Stimulated activated CD4-positive, alpha-beta T cell treated with anti-CD3 and anti-CD28 coated beads, Interleukin-2, amount 100 ng/mL, for 48 hours (primary cell): ENCODE results near the gene OR6C68.
"Not testable (repeated sequence)": the region's sequence is repeated elsewhere in the genome, so short reads cannot be mapped to it uniquely, and the experiment has no call there.

Source experiments
- DNase-seq, 2 donors: peaks; one replicate each; pipeline ENCODE4 v3.0.0-alpha.2; 2020

The OR6C68 gene

GRCh38 chr12:55492078-55492477 lies at the start of gene OR6C68:
TSS of gene OR6C68 (plus strand) at chr12:55492378. CDS start at chr12:55492378, 0 bp downstream.
- no peak for DNase-seq

- DNase-seq = no peak
These were observed 48.4 kb upstream of the OR6C68 start, which contains the start of gene OR6C2 for GRCh38 chr12:55443776-55444175. TSS of gene OR6C2 (plus strand) at chr12:55444076. CDS start at chr12:55452214, 8,138 bp downstream.

GRCh38 chr12:55445357-55445756 lies 46.8 kb upstream of the OR6C68 start:
- no peak for DNase-seq

DNA sequence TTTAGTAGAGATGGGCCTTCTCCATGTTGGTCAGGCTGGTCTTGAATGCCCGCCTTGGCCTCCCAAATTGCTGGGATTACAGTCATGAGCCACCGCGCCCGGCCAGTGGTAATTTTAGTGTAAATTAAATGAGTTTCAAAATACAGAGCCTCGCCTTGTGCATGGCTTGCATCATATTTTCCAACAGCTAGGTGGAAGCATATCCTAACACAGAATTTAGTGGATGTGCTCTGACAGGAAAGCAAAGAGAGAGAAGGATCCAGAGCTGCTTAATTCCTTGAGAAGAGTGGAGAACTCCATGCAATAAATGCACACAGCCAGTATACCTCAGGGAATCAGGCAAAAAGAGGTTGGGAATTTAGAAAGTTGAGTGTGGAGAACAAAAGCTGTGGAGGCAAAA lies 45.9 kb upstream of the OR6C68 start:
- DNase-seq = no peak

- DNase-seq = no peak
These were observed 43.4 kb upstream of the OR6C68 start for GRCh38 chr12:55448825-55449224.

DNA sequence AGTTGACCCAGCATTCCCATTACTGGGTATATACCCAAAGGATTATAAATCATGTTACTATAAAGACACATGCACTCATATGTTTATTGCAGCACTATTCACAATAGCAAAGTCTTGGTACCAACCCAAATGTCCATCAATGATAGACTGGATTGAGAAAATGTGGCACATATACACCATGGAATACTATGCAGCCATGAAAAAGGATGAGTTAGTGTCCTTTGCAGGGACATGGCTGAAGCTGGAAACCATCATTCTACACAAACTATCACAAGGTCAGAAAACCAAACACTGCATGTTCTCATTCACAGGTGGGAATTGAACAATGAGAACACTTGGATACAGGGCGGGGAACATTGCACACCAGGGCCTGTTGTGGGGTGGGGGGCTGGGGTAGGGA lies 27.3 kb upstream of the OR6C68 start:
- DNase-seq = not testable (repeated sequence)

DNA sequence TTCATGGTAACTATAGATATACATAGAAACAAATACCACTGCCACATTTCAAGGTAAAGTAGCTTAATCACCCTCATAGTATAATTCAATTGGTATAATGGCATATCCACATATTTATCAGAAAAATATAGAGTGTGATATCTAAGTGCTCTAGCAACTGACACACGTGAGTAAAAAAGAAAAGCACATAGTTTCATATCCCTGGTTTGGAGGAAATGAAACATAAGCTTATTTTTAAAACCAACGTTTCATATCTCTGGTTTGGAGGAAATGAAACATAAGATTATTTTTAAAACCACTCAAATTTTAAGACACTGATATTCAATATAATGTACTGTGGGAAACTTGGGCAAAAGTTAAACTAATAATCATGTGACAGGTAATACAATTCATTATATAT lies 24.3 kb upstream of the OR6C68 start:
- DNase-seq = no peak

- DNase-seq = no peak
These were observed 22.9 kb upstream of the OR6C68 start for GRCh38 chr12:55469291-55469690.

DNA sequence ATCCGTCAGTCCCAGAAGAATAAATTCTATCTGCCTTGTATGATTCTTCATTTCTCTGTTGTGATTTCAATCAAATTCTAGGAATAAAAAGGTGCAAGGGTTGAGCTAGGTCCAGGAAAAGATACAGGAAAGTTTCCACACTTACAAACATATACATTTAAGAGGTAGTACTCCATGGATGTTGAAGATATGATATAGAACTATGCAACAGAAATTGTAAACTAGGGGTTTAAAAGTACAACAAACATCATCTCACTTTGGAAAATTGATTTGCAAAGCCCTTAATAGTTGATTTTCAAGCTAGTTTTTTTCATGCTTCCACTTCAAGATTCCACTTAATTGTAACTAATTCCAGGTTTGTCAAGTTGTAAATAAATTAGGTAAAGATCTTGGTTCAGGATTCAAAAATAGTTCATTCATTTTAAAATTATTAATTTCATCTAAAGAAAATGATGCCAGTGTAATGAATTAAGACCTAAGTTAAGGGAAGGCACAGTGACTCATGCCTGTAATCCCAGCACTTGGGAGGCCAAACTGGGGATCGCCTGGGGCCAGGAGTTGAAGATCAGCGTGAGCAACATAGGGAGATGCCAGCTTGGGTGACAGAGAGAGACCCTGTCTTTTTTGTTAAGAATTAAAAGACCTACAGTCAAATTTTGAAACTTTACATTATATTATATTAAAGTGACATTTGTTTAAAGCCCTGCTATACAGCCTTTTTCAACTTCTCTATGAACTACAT lies 21.9 kb upstream of the OR6C68 start, which contains the start of gene OR6C70:
TSS of gene OR6C70 (minus strand) at position 51 of the 742 bp plus-strand sequence. CDS start at position 51, 0 bp downstream.
- DNase-seq = no peak

GRCh38 chr12:55472264-55472663 lies 19.9 kb upstream of the OR6C68 start:
- no peak for DNase-seq

GRCh38 chr12:55479136-55479535 lies 13.0 kb upstream of the OR6C68 start:
- DNase-seq = not testable (repeated sequence)

DNA sequence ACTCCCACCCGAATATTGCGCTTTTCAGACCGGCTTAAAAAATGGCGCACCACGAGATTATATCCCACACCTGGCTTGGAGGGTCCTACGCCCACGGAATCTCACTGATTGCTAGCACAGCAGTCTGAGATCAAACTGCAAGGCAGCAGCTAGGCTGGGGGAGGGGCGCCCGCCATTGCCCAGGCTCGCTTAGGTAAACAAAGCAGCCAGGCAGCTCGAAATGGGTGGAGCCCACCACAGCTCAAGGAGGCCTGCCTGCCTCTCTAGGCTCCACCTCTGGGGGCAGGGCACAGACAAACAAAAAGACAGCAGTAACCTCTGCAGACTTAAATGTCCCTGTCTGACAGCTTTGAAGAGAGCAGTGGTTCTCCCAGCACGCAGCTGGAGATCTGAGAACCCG lies 7.9 kb upstream of the OR6C68 start:
- DNase-seq = not testable (repeated sequence)

DNA sequence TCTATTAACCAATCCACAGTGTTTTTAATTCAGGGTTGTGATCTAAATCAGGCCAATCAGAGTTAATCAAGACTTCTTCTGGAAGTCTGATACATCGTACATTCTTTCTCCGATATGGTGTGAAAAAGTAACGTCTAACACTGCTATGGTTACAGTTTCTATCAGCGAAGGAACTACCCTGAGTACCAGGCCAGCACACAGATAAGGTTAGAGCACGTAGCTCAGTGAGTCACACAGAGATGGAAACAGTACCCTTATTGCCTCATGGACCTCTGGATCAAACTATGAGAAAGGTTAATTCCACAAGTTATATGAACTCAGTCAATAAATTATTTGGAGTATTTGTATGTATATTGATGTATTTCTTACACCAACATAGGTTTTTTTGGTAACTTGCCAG lies 3.3 kb downstream of the OR6C68 start:
- no peak for DNase-seq

GRCh38 chr12:55499231-55499630 lies 7.1 kb downstream of the OR6C68 start:
- DNase-seq = no peak

DNA sequence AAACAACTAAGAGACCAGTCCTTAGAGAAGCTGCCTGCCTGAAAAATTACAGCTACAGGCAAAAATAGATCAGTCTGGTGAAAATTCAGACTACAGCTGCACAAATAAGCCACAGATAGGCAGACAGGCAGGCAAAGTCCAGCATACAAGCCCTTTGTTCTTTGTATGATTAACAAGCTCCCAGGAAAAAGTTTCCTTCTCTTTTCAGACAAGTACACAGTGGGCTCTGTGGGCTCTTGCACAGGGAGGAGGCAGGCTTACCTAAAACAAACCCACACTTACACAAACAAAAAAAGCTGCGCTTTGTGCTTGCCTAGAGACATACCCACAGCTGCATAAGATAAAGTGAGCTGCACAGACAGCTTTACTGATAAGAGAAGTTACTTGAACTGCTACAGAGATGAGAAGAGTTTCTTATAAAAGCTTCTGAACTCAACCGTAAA lies 7.7 kb downstream of the OR6C68 start:
- DNase-seq = no peak

- DNase-seq = no peak
These were observed 9.4 kb downstream of the OR6C68 start for GRCh38 chr12:55501601-55502000.

DNA sequence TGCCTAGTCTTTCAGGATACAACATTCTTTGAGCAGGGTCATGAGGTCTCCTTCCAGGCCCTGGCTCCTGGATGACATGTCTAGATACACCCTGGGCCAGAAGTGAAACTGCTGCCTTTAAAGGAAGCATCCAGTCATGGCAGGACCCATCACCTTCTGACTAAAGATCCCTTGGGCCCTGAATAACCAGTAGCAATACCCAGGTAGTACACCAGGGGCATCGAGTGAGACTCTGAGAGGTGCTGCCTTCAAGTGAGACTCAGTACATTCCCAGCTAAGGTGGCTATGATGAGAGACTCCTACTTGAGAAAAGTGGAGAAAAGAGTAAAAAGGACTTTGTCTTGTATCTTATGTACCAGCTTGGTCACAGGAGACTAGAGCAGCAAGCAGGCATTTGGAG lies 23.5 kb downstream of the OR6C68 start:
- DNase-seq = no peak

GRCh38 chr12:55516391-55516790 lies 24.2 kb downstream of the OR6C68 start:
- DNase-seq = no peak
